Activated naive CD8-positive, alpha-beta T cell treated with anti-CD3 and anti-CD28 coated beads for 36 hours (primary cell): Measurements from ENCODE around the gene TNNC2. TPM values are rescaled to one million over a fixed set of nuclear protein-coding genes. Genes with fewer than 3 reads are reported as not detected.
"Not testable (repeated sequence)": the region's sequence is repeated elsewhere in the genome, so short reads cannot be mapped to it uniquely, and the experiment has no call there.

ENCODE experiments used
- DNase-seq: peaks from one replicate; pipeline ENCODE4 v3.0.0; 2021
- H3K27ac Mint-ChIP-seq: one replicate; pipeline ENCODE4 v1.8.0; 2022; ENCODE audit warnings: mild to moderate bottlenecking, moderate library complexity, mixed read lengths
- H3K27me3 Mint-ChIP-seq: one replicate; pipeline ENCODE4 v1.8.0; 2022; ENCODE audit warnings: mild to moderate bottlenecking, mixed read lengths
- H3K36me3 Mint-ChIP-seq: one replicate; pipeline ENCODE4 v1.8.0; 2021; ENCODE audit warnings: mild to moderate bottlenecking, mixed read lengths
- H3K4me1 Mint-ChIP-seq: one replicate; pipeline ENCODE4 v1.8.0; 2021; ENCODE audit warnings: mixed read lengths
- H3K4me3 Mint-ChIP-seq: one replicate; pipeline ENCODE4 v1.8.0; 2022; ENCODE audit warnings: mild to moderate bottlenecking, moderate library complexity, mixed read lengths
- H3K9me3 Mint-ChIP-seq: one replicate; pipeline ENCODE4 v1.8.0; 2022; ENCODE audit warnings: mixed read lengths
- total RNA-seq, 2 experiments: library from RNA; stranded (reverse); gene quantifications; one replicate each; pipeline ENCODE4 v1.2.3, GENCODE V29; 2021

The TNNC2 gene
- total RNA-seq = not detected

- no peak within 1 kb of the TSS for H3K4me3 Mint-ChIP-seq
- DNase-seq = no peak
- peaks cover 31% of the 10 kb centered on the region for H3K27me3 Mint-ChIP-seq
- H3K9me3 Mint-ChIP-seq = no peaks in the 10 kb centered on the region
- H3K27ac Mint-ChIP-seq = no peak within 1 kb of the TSS
- H3K36me3 Mint-ChIP-seq = no peaks in the 10 kb centered on the region
- peaks cover 12% of the 10 kb centered on the region for H3K4me1 Mint-ChIP-seq
These were observed at the start of gene TNNC2 for GRCh38 chr20:45827030-45827652. TNNC2 (minus strand) TSS chr20:45827312; CDS start chr20:45827248, 64 bp downstream.

- no peaks in the 10 kb centered on the region for H3K9me3 Mint-ChIP-seq
- no peak overlapping the region for H3K4me3 Mint-ChIP-seq
- no peak for DNase-seq
- H3K4me1 Mint-ChIP-seq = no peaks in the 10 kb centered on the region
- H3K36me3 Mint-ChIP-seq = no peaks in the 10 kb centered on the region
- no peaks in the 10 kb centered on the region for H3K27me3 Mint-ChIP-seq
- H3K27ac Mint-ChIP-seq = no peak overlapping the region
These were observed 47.5 kb upstream of the TNNC2 start for GRCh38 chr20:45874576-45874975.

DNA sequence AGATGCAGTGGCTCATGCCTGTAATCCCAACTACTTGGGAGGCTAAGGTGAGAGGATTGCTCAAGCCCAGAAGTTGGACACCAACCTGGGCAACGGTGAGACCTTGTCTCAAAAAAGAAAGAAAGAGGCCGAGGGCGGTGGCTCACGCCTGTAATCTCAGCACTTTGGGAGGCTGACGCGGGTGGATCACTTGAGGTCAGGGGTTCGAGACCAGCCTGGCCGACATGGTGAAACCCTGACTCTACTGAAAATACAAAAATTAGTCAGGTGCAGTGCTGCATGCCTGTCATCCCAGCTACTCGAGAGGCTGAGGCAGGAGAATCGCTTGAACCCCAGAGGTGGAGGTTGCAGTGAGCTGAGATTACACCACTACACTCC is 47.0 kb upstream of the TNNC2 start:
- not testable (repeated sequence) for H3K27ac Mint-ChIP-seq, H3K4me1 Mint-ChIP-seq, H3K27me3 Mint-ChIP-seq, DNase-seq, H3K9me3 Mint-ChIP-seq, H3K4me3 Mint-ChIP-seq, H3K36me3 Mint-ChIP-seq

DNA sequence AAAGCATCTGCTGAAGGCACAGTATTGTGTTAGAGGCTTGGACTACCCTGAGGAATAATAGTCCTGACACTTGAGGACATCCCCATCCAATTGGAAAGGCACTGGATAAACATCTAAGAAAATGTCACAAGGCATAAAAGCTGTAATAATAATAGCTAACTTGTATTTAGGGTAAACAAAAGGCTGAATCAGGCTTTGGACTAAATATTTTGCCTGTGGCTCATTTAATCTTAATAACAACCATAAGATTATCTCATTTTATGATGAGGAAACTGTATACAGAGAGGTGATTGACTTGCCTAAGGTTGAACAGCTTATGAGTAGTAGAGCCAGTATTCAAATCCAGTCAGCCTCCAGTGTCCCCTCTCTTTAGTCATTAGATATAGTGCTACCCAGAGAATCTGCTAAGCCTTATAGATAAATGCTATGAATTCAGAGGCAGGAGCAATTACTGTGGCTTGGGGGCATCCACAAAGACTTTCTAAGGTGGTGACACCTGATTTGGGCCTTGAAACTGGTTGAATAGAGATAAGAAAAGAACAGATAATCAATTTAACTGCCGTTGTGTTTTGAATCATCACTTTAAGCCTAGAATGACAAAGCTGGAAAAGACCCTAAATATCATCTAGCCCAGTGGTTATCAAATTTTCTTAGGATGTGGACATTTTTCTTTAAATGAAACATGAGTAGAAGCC is 46.4 kb upstream of the TNNC2 start:
- DNase-seq = no peak
- Mint-ChIP-seq H3K4me1 (no peaks in the 10 kb centered on the region), H3K27me3 (no peaks in the 10 kb centered on the region), H3K27ac (no peak overlapping the region), H3K9me3 (no peaks in the 10 kb centered on the region), H3K36me3 (no peaks in the 10 kb centered on the region), H3K4me3 (no peak overlapping the region)

DNA sequence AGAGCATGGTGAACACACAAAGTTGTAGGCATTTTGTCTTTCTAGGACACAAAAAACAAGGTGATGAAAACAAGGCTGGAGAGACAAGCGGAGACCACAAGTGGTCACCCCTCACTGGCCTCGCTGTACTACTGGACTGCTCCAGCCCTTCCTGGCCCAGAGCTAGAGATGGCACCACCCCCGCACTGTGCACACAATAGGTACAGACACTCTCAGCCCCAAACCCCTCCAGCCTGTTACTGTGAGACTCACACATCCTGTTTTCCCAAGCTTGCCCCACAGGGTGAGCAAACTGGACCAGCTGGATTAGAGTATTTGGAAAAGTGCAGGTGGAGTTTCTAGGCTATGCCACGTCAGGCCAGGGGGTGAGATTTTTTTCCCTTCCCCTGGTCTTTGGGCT is 45.5 kb upstream of the TNNC2 start:
- no peaks in the 10 kb centered on the region for H3K36me3 Mint-ChIP-seq
- H3K4me3 Mint-ChIP-seq = no peak overlapping the region
- no peaks in the 10 kb centered on the region for H3K9me3 Mint-ChIP-seq
- no peaks in the 10 kb centered on the region for H3K4me1 Mint-ChIP-seq
- H3K27me3 Mint-ChIP-seq = no peaks in the 10 kb centered on the region
- no peak for DNase-seq
- H3K27ac Mint-ChIP-seq = no peak overlapping the region

DNA sequence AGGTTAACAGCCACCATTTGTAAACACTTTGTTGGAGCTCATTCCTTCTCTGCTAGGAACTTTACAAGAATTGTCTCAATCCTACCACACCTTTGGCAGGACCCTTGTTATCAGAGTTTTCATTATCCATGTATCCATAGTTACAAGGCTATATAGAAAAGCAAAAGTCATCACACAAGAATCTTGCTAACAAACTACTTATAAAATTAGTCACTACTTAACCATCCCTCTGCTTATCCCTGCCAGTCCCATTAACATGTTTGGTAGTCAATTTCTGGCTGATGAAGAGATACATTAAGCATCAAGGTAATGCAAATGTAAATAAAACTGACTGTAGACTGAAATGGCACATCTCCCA is 40.7 kb upstream of the TNNC2 start:
- H3K27ac Mint-ChIP-seq = no peak overlapping the region
- H3K9me3 Mint-ChIP-seq = no peaks in the 10 kb centered on the region
- H3K36me3 Mint-ChIP-seq = peaks cover 2% of the 10 kb centered on the region
- H3K27me3 Mint-ChIP-seq = no peaks in the 10 kb centered on the region
- H3K4me3 Mint-ChIP-seq = no peak overlapping the region
- H3K4me1 Mint-ChIP-seq = no peaks in the 10 kb centered on the region
- DNase-seq = no peak

- Mint-ChIP-seq H3K27me3 (no peaks in the 10 kb centered on the region), H3K9me3 (no peaks in the 10 kb centered on the region), H3K4me3 (no peak overlapping the region), H3K36me3 (peaks cover 2% of the 10 kb centered on the region), H3K27ac (no peak overlapping the region), H3K4me1 (no peaks in the 10 kb centered on the region)
- no peak for DNase-seq
These were observed 40.2 kb upstream of the TNNC2 start for GRCh38 chr20:45867136-45867818.

DNA sequence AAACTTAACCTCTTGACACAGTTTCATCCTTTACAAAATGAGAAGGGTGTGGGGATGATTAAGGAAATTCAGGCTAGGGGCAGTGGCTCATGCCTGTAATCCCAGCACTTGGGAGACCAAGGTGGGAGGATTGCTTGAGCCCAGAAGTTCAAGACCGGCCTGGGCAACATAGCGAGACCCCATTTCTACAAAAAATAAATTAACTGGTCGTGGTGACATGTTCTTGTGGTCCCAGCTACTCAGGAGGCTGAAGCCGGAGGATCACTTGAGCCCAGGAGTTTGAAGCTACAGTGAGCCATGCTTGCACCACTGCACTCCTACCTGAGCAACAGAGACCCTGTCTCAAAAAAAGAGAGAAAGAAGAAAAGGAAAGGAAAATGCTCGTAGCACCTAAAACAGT is 39.3 kb upstream of the TNNC2 start:
- no peaks in the 10 kb centered on the region for H3K9me3 Mint-ChIP-seq
- H3K27ac Mint-ChIP-seq = no peak overlapping the region
- H3K36me3 Mint-ChIP-seq = peaks cover 2% of the 10 kb centered on the region
- DNase-seq = no peak
- no peaks in the 10 kb centered on the region for H3K4me1 Mint-ChIP-seq
- no peak overlapping the region for H3K4me3 Mint-ChIP-seq
- no peaks in the 10 kb centered on the region for H3K27me3 Mint-ChIP-seq

DNA sequence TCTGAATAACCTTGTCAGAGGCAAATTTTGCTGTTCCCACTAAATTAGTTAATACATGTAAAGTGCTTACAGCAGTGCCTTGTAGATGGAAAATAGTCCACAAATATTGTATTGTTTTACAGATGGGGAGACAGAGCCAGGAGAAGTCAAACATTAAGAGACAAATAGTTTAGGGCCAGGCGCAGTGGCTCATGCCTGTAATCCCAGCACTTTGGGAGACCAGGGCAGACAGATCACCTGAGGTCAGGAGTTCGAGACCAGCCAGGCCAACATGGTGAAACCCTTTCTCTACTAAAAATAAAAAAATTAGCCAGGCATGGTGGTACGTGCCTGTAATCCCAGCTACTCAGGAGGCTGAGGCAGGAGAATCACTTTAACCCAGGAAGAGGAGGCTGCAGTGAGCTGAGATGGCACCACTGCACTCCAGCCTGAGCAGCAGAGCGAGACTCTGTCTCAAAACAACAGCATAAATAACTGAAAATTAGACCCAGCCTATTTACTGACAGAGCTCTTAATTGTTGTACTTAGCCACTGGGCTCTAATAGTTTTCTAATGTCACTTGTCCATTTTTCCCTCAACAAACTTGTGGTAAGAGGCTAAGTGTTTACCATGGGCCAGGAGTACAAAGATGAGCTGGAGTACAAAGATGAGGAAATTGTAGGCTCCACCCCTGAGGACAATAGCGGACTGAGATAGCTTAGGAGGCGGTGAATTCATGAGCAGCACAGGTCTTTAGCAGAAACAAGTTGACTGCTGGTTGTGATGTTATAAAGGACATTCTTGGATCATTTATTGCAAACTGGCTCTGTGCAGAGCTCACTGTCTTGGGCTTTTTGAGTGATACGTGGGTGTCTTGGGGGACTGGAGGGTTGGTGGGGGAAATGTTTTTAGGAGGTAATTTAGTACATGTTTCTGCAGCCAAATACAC is 36.7 kb upstream of the TNNC2 start:
- no peaks in the 10 kb centered on the region for H3K27me3 Mint-ChIP-seq
- H3K4me3 Mint-ChIP-seq = no peak overlapping the region
- peaks cover 8% of the 10 kb centered on the region for H3K36me3 Mint-ChIP-seq
- no peak overlapping the region for H3K27ac Mint-ChIP-seq
- peaks cover 10% of the 10 kb centered on the region for H3K4me1 Mint-ChIP-seq
- no peaks in the 10 kb centered on the region for H3K9me3 Mint-ChIP-seq
- DNase-seq = no peak

DNA sequence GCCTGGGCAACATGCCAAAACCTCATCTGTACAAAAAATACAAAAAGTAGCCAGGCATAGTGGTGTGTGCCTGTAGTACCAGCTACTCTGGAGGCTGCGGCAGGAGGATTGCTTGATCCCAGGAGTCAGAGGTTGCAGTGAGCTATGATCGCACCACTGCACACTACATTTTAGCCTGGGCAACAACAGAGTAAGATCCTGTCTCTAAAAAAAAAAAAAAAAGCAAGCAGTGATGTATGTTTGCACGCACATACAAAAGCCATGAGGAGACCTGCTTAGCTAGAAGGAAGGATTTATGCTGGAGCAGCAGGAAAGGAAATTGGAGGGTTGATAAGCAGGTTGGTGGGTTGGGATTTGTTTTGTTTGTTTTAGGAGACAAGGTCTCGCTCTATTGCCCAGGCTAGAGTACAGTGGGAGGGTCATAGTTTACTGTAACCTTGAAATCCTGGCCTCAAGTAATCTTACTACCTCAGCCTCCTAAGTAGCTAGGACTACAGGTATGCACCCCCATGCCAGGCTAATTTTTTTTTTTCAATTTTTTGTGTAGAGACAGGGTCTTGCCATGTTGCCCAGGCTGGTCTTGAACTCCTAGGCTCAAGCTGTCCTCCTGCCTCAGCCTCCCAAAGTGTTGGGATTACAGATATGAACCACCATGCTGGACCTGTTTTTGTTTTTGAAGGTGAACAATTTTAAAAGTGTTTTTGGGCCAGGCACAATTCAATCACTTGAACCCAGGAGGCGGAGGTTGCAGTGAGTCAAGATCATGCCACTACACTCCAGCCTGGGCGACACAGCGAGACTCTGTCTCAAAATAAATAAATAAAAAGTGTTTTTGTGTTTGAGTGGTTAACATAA is 34.3 kb upstream of the TNNC2 start:
- Mint-ChIP-seq H3K27ac (no peak overlapping the region), H3K36me3 (peaks cover 8% of the 10 kb centered on the region), H3K27me3 (no peaks in the 10 kb centered on the region), H3K4me3 (no peak overlapping the region), H3K4me1 (peaks cover 24% of the 10 kb centered on the region), H3K9me3 (no peaks in the 10 kb centered on the region)
- DNase-seq = no peak

DNA sequence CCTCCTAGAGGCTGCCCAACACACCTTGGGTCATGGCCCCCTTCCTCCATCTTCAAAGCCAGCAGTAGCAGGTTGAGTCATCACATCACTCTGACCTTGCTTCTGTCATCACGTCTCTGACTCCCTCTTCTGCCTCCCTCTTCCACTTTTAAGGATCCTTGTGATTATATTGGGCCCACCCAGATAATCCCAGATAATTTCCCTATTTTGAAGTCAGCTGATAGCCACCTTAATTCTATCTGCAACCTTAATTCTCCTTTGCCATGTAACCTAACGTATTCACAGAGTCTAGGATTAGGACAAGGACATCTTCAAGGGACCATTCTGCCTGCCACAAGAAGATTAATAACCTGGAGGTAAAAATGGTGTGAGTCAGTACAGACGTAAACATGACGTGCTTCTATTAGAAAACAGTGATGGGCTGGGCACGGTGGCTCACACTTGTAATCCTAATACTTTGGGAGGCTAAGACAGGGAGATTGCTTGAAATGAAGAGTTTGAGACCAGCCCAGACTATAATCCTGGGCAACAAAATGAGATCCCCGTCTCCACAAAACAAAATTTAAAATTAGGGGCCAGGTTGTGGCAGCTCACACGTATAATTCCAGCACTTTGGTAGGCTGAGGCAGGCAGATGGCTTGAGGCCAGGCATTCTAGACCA is 33.6 kb upstream of the TNNC2 start:
- Mint-ChIP-seq H3K4me3 (no peak overlapping the region), H3K9me3 (no peaks in the 10 kb centered on the region), H3K27ac (no peak overlapping the region), H3K27me3 (no peaks in the 10 kb centered on the region), H3K36me3 (peaks cover 8% of the 10 kb centered on the region), H3K4me1 (peaks cover 26% of the 10 kb centered on the region)
- DNase-seq = no peak

DNA sequence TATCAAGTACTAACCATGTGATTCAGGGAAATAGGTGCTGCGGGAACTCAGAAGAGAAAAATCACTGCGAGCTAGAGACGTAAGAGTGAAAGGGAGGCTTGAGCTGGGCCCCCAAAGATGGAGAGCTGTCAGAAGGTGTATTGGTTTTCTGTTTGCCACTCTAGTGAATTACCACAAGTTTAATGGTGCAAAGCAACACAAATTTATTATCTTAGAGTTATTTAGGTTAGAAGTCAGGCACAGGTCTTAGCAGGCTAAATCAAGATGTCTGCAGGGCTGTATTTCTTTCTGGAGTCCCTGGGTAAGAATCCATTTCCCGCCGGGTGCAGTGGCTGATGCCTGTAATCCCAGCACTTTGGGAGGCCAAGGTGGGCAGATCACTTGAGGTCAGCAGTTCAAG is 32.8 kb upstream of the TNNC2 start:
- no peak for DNase-seq
- H3K36me3 Mint-ChIP-seq = peaks cover 8% of the 10 kb centered on the region
- no peak overlapping the region for H3K4me3 Mint-ChIP-seq
- H3K27ac Mint-ChIP-seq = no peak overlapping the region
- no peaks in the 10 kb centered on the region for H3K27me3 Mint-ChIP-seq
- H3K9me3 Mint-ChIP-seq = no peaks in the 10 kb centered on the region
- H3K4me1 Mint-ChIP-seq = peaks cover 31% of the 10 kb centered on the region

DNA sequence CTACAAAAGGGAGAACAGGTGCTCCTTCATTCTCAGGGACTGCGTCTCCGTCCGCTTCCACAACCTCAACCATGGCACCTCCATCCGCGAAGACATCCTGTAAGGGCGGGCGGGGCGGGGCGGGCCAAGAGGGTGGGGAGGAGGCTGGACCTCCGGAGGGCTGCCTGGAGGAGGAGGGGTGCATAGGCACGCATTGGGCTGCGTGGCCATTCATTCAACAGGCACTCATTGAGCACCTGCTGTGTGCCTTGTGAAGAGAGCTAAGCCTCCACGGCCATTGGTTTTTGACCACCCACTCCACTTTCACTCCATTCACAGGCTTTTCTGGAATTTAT is 30.7 kb upstream of the TNNC2 start:
- peak; percentile 58 for DNase-seq
- Mint-ChIP-seq H3K36me3 (peaks cover 6% of the 10 kb centered on the region), H3K4me1 (peaks cover 42% of the 10 kb centered on the region), H3K9me3 (no peaks in the 10 kb centered on the region), H3K27me3 (no peaks in the 10 kb centered on the region), H3K27ac (peak overlapping the region; percentile 98), H3K4me3 (peak overlapping the region; percentile 96)
